Measurements from ENCODE around the gene SLC12A4.
"Not testable (repeated sequence)": the region's sequence is repeated elsewhere in the genome, so short reads cannot be mapped to it uniquely, and the experiment has no call there.

SLC12A4 gene

DNA sequence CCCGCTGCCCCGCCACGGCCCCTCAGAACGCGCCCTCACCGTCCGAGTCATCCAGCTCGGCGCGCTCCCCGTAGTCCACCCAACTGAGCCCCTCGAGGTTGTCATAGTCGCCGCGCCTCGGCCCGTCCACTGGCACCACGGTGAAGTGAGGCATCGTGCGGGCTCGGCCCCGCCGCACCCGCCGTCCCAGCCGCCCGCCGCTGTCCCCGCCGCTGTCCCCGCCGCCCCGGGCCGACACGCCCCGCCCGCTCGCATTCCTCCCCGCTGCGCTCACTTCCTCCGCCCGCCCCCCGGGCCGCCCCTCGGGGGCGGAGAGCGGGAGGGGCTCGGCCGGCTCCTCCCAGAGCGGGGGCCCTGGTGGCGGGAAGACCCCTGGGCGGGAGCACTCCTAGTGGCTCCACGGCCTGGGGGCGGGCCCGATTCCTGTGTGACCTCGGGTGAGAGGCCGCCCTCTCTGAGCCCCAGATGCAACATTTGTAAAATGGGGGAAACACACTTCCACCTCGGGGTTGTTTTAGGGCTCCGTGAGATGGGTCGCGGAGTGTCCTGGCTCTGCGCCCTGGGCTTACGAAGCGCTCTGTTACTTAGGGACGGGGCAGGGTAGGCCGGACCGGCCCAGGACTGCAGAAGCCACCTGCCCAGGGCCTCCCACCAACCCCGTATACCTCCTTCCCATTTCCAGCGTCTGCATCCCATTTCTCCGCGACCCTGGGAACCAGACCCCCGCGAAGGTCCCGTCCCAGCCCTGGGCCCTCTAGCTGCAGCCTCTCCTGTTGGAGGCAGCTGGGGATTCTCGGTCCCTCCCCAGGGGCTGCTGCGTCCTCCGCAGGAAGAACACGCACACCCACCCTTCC lies at the start of gene SLC12A4:
Gene SLC12A4, minus strand, starts transcription at position 238 of the 854 bp plus-strand sequence. Its CDS starts 84 bp downstream, at position 154.
- peak; percentile 63 for DNase-seq (ENCODE audit: low read depth)

GRCh38 chr16:68015681-68016080 lies 47.2 kb upstream of the SLC12A4 start, which contains the start of gene DPEP2NB:
DPEP2NB (minus strand) TSS chr16:68015911; CDS start chr16:68015770, 141 bp downstream.
- DNase-seq (ENCODE audit: low read depth) = no peak

DNA sequence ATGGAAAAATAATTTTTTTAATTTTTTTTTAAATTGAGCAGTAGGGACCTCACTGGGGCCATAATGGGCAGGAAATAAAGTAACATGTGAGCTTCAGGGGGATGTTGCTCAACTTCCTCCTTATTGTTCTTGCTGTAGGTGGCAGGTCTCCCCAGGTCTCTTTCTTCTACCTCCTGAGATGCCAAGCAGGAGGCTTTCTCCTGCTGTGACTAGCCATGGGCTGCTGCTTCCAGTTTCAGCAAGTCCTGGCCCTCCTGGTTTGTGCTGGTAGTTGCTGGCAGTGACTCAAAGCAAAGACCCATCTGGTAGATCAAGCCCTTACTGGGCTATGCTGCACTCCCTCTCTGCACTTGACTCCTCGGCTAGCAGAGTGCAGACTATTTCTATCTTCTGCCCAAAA lies 45.0 kb upstream of the SLC12A4 start:
- DNase-seq (ENCODE audit: low read depth) = no peak

- not testable (repeated sequence) for DNase-seq (ENCODE audit: low read depth)
Measured at GRCh38 chr16:68009872-68010271, 41.4 kb upstream of the SLC12A4 start.

GRCh38 chr16:68009157-68009735 lies 40.8 kb upstream of the SLC12A4 start:
- no peak for DNase-seq (ENCODE audit: low read depth)

DNA sequence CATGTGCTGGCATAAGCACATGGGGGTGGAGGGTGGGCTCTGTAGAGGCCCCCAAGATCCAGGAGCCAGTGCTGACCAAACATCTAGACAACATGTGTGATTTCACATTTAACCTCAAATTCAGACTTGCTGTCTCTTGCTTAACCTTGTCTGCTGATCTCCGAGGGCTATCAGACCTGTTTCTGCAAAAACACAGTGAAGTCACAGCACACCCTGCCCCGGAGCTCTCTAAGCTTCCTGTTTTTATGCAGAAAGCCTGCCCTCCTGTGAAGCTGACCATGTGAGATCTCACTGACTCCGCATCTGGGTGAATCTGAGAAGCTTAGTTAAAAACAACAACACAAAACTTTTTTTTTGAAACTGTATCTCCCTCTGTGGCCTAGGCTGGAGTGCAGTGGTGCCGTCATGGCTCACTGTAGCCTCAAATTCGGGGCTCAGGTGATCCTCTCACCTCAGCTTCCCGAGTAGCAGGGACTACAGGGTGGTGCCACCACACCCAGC lies 37.4 kb upstream of the SLC12A4 start:
- peak; percentile 63 for DNase-seq (ENCODE audit: low read depth)

DNA sequence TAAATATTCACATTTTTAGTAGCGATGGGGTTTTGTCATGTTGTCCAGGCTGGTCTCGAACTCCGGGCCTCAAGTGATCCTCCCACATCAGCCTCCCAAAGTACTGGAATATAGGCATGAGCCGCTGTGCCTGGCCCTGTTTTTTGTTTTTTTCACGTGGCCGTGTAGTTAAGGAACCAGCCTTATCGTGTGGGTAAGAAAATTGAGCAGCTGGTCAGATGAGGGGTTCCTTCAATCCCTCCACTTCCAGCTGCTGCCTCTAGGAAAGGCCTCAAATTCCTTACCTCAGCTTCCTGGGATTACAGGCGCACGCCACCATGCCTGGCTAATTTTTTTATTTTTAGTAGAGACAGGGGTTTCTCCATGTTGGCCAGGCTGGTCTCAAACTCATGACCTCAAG lies 36.8 kb upstream of the SLC12A4 start:
- DNase-seq (ENCODE audit: low read depth) = no peak

DNA sequence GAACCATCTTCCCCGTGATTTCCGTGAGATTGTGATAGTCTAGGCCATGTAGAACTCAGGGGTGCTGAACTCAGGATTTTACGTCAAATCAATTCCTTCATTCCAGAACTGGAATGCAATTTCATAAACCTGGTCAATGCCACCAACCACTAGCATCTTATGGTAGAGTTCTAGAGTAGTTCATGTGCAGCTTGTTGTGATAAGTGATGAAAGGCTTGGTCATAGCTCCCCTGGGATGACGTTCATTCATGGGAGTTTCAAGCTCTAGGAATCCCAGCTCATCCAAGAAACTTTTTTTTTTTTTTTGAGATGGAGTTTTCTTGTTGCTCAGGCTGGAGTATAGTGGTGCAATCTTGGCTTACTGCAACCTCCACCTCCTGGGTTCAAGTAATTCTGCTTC lies 34.6 kb upstream of the SLC12A4 start:
- DNase-seq (ENCODE audit: low read depth) = no peak

DNA sequence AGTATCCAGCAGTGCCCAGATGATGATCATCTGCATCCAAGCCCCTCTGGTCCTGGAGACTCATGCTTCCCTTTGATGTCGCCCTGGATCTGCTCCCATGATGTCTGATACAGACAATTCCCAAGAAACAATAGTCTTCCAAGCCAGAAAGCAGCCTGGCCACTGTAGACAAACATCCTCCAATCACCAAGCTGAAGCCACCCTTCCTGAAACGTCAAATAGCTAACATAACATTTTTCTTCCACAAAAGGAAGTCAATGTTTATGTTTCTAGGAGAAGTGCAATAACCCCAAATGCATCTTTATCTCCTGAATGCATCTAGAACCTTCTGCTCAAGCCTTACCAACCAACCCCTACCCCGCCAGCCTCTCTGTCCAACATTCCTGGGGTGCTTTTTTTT lies 32.0 kb upstream of the SLC12A4 start:
- DNase-seq (ENCODE audit: low read depth) = no peak

- DNase-seq (ENCODE audit: low read depth) = no peak
Measured at GRCh38 chr16:67999985-68000384, 31.5 kb upstream of the SLC12A4 start.

DNA sequence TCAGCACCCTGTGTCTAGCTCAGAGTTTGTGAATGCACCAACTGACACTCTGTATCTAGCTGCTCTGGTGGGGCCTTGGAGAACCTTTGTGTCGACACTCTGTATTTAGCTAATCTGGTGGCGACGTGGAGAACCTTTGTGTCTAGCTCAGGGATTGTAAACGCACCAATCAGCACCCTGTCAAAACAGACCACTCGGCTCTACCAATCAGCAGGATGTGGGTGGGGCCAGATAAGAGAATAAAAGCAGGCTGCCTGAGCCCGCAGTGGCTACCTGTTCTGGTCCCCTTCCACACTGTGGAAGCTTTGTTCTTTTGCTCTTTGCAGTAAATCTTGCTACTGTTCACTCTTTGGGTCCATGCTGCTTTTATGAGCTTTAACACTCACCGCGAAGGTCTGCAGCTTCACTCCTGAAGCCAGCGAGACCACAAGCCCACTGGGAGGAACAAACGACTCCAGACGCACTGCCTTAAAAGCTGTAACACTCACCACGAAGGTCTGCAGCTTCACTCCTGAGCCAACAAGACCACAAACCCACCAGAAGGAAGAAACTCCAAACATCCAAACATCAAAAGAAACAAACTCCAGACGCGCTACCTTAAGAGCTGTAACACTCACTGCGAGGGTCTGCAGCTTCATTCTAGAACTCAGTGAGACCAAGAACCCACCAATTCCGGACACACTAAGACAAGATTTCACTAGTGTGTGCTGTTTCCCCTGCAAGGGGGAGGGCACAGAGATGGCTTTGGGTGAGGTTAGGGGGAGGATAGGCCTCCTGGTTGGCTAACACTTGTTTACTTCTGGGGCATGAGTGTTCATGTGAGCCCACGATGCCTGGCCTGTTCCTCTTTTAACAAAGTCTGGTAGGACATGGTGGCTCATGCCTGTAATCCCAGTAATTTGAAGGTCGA lies 30.6 kb upstream of the SLC12A4 start, which contains the start of gene DPEP2:
Gene DPEP2, minus strand, starts transcription at position 706 of the 910 bp plus-strand sequence. CDS start 6,272 bp downstream, outside the sequence.
- DNase-seq (ENCODE audit: low read depth) = peak; percentile 21

GRCh38 chr16:67998231-67998778 lies 29.9 kb upstream of the SLC12A4 start:
- DNase-seq (ENCODE audit: low read depth) = not testable (repeated sequence)

- DNase-seq (ENCODE audit: low read depth) = no peak
Measured at GRCh38 chr16:67996666-67997065, 28.2 kb upstream of the SLC12A4 start.

DNA sequence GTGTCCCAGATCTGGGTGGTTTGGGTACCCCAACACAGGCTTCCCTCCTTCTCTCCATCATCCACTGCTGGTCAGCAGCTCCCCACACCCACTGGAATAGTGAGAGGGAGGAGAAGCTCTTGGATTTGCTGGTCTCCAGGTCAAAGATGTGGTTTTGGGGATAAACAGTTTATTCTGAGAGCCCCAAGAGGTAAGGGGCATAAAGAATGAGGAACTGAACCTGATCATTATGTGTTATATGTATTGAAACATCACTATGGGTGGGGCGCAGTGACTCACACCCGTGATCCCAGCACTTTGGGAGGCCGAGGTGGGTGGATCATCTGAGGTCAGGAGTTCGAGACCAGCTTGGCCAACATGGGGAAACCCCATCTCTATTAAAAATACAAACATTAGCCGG lies 27.0 kb upstream of the SLC12A4 start:
- DNase-seq (ENCODE audit: low read depth) = no peak

- not testable (repeated sequence) for DNase-seq (ENCODE audit: low read depth)
Measured at GRCh38 chr16:67994040-67994408, 25.6 kb upstream of the SLC12A4 start.

GRCh38 chr16:67993207-67994039 lies 25.0 kb upstream of the SLC12A4 start:
- peak; percentile 21 for DNase-seq (ENCODE audit: low read depth)

GRCh38 chr16:67992661-67993206 lies 24.3 kb upstream of the SLC12A4 start:
- no peak for DNase-seq (ENCODE audit: low read depth)

DNA sequence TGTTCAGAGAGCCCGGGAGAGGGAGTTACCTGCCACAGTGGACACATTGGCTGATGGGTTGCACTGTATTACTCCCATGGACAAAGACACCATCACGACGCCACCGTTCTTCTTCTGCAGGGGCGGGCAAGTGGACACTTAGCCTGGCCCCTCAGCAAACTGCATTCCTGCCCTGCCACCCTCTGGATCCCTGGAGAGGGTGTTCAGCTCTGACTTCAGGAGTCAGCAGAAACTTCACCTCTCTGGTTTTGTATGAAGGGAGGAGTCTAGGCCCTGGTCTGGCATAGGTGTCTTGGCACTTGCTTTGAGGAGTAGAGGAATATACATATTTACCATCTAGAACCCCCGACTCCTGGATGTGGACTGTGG lies 21.6 kb upstream of the SLC12A4 start:
- no peak for DNase-seq (ENCODE audit: low read depth)

- DNase-seq (ENCODE audit: low read depth) = no peak
Measured at GRCh38 chr16:67989322-67990017, 21.0 kb upstream of the SLC12A4 start.

DNA sequence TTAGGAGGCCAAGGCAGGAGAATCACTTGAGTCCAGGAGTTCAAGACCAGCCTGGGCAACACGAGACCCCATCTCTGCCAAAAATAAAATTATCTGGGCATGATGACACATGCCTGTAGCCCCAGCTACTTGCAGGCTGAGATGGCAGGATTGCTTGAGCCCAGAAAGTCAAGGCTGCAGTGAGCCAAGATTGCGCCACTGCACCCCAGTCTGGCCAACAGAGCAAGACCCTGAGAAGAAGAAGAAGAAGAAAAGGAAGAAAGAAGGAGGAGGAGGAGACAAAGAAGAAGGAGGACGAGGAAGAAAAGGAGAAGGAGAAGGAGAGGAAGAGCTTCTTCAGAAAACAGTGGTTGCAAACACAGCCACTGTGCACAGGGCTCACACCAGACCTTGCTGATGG lies 20.2 kb upstream of the SLC12A4 start:
- DNase-seq (ENCODE audit: low read depth) = no peak
